ENCODE data around the gene PPP2R3C. TPM values are rescaled to one million over a fixed set of nuclear protein-coding genes. Genes with fewer than 3 reads are reported as not detected.
"Not testable (repeated sequence)": the region's sequence is repeated elsewhere in the genome, so short reads cannot be mapped to it uniquely, and the experiment has no call there.

PPP2R3C gene
- total RNA-seq, 1 donor from 2014 or later: 29.0 TPM

DNA sequence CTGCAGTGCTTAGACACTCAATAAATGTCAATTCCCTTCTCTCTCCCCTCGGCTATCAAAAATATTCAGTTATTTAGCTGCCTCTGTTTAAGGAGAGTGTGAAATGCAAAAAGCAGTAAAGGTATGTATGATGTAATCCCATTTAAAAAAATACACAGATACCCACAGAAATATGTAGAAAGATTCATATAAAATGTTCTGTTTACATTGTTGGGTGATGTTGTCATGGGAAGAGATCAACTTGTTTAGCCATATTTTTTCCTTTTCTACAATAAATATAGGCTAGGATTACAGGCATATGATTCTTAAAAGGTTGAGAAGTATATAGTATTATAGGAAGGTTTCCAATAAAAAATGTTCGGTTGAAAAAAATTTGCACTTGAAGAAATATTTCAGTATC is 7.8 kb downstream of the PPP2R3C start:
- H3K27me3 Mint-ChIP-seq: no peaks in the 10 kb centered on the region
- peaks cover 6% of the 10 kb centered on the region for H3K9me3 Mint-ChIP-seq
- H3K4me1 Mint-ChIP-seq (ENCODE audit: unreplicated experiment): peaks cover 4% of the 10 kb centered on the region
- H3K27ac Mint-ChIP-seq: peak overlapping the region; percentile 24
- peaks cover 47% of the 10 kb centered on the region for H3K36me3 Mint-ChIP-seq
- TF ChIP-seq, protein P1, sequence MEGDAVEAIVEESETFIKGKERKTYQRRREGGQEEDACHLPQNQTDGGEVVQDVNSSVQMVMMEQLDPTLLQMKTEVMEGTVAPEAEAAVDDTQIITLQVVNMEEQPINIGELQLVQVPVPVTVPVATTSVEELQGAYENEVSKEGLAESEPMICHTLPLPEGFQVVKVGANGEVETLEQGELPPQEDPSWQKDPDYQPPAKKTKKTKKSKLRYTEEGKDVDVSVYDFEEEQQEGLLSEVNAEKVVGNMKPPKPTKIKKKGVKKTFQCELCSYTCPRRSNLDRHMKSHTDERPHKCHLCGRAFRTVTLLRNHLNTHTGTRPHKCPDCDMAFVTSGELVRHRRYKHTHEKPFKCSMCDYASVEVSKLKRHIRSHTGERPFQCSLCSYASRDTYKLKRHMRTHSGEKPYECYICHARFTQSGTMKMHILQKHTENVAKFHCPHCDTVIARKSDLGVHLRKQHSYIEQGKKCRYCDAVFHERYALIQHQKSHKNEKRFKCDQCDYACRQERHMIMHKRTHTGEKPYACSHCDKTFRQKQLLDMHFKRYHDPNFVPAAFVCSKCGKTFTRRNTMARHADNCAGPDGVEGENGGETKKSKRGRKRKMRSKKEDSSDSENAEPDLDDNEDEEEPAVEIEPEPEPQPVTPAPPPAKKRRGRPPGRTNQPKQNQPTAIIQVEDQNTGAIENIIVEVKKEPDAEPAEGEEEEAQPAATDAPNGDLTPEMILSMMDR (conservative IDR thresholded peaks at IDR 0.05): no peak
- no peak for DNase-seq (ENCODE audit: extremely low spot score, unreplicated experiment)
- H3K4me3 Mint-ChIP-seq: no peak overlapping the region

DNA sequence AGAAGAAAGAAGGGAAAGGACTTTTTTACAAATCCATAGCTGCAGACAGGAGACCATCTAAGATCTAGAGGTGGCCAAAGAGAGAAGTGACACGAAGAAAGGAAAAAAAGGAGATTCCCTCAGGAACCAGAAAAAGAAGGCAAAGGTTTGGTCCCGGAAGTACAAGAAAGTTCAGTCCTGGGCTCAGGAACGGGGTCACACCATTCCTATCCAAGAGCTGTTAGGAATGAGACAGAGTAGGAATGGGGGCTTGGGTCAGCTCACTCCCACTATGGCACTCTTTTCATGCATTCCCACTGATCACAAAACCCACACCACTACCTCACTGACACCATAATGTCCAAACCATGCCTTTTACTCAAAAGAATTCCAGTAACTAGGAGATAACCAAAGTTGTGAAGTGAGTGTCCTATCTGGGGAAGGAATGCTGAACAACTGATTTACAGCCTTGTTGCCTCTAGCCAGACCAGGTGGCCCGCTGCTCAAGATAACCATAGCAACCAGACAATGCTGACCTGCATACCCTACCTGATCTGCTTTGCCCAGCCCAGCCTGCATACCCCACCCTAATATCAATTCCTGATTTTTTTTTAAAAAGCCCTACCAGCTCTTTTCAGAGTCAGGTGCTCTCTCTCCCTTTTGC is 8.4 kb downstream of the PPP2R3C start:
- peaks cover 4% of the 10 kb centered on the region for H3K4me1 Mint-ChIP-seq (ENCODE audit: unreplicated experiment)
- peaks cover 47% of the 10 kb centered on the region for H3K36me3 Mint-ChIP-seq
- no peak overlapping the region for H3K4me3 Mint-ChIP-seq
- TF ChIP-seq, protein P1 (conservative IDR thresholded peaks at IDR 0.05): no peak
- peaks cover 6% of the 10 kb centered on the region for H3K9me3 Mint-ChIP-seq
- H3K27ac Mint-ChIP-seq: peak overlapping the region; percentile 24
- no peak for DNase-seq (ENCODE audit: extremely low spot score, unreplicated experiment)
- H3K27me3 Mint-ChIP-seq: no peaks in the 10 kb centered on the region

DNA sequence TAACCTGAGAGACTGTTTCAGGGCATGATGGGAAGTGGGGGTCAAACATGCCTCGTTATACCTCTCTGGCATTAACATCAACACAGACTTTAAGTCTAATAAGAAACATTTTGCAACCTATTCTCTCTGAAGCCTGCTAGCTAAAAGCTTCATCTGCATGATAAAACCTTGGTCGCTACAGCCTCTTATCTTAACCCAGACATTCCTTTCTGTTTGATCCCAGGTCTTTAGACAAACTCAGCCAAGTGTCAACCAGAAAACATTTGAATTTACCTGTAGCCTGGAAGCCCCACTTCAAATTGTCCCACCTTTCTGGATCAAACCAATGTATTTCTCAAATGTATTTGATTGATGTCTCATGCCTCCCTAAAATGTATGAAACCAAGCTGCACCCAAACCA is 9.1 kb downstream of the PPP2R3C start:
- no peak for DNase-seq (ENCODE audit: extremely low spot score, unreplicated experiment)
- Mint-ChIP-seq H3K4me3 (no peak overlapping the region), H3K36me3 (peaks cover 42% of the 10 kb centered on the region), H3K27me3 (no peaks in the 10 kb centered on the region), H3K27ac (no peak overlapping the region), H3K4me1 (ENCODE audit: unreplicated experiment) (no peaks in the 10 kb centered on the region), H3K9me3 (peaks cover 6% of the 10 kb centered on the region)
- TF ChIP-seq, protein P1 (conservative IDR thresholded peaks at IDR 0.05): no peak

DNA sequence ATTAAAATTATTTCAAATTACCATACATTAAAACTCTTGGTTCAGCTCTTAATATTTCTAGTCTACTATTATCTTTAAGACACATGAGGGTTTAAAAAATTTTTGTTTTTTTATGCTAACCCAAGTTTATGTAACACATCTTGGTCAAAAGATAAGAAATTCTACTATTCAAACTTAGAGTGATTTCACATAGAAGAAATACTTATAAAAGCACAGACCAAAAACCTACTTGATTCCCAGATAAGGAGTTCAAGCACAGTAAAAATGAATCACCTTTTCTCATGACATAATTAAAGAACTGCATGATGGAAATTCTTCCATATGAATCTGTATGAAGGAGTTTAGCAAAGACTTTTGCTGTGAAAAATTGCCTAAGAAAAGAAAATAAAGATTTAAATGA is 13.9 kb downstream of the PPP2R3C start:
- H3K27ac Mint-ChIP-seq: no peak overlapping the region
- TF ChIP-seq, protein P1 (conservative IDR thresholded peaks at IDR 0.05): no peak
- H3K4me3 Mint-ChIP-seq: no peak overlapping the region
- DNase-seq (ENCODE audit: extremely low spot score, unreplicated experiment): no peak
- H3K36me3 Mint-ChIP-seq: peaks cover 34% of the 10 kb centered on the region
- H3K9me3 Mint-ChIP-seq: peaks cover 6% of the 10 kb centered on the region
- H3K4me1 Mint-ChIP-seq (ENCODE audit: unreplicated experiment): no peaks in the 10 kb centered on the region
- H3K27me3 Mint-ChIP-seq: no peaks in the 10 kb centered on the region

DNA sequence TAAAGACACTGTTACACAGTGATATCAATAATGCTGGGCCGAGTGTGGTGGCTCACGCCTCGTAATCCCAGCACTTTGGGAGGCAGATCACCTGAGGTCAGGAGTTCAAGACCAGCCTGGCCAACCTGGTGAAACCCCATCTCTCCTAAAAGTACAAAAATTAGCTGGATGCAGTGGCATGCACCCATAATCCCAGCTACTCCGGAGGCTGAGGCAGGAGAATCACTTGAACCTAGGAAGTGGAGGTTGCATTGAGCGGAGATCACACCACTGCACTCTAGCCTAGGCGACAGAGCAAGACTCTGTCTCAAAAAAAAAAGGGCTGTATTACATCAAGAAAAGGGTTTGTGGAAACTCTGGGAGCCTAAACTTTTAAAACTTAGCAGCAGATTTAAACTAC is 27.1 kb downstream of the PPP2R3C start:
- H3K9me3 Mint-ChIP-seq; H3K27ac Mint-ChIP-seq; DNase-seq (ENCODE audit: extremely low spot score, unreplicated experiment); H3K4me1 Mint-ChIP-seq (ENCODE audit: unreplicated experiment); H3K4me3 Mint-ChIP-seq; H3K27me3 Mint-ChIP-seq: not testable (repeated sequence)
- peaks cover 14% of the 10 kb centered on the region for H3K36me3 Mint-ChIP-seq

DNA sequence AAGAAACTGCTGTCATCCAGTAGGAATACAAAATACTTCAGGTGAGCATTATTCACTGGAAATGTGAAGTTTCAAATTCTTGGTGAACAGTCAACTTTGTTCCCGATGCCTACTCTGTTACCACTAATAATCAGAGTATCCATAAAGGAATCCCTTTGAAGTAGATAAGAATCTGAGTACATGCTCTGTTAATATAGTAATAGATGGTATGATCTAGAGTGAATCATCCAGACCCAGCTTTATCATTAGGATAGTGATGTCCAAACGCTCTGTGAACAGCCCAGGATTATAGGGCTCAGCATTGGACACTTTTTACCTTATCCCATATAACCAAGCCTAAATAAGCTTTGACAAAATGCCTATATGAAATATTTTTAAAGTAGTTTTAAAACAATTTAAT is 33.3 kb downstream of the PPP2R3C start:
- Mint-ChIP-seq H3K36me3 (peaks cover 20% of the 10 kb centered on the region), H3K4me3 (no peak overlapping the region), H3K9me3 (no peaks in the 10 kb centered on the region), H3K27me3 (no peaks in the 10 kb centered on the region), H3K4me1 (ENCODE audit: unreplicated experiment) (no peaks in the 10 kb centered on the region), H3K27ac (no peak overlapping the region)
- TF ChIP-seq, protein P1 (conservative IDR thresholded peaks at IDR 0.05): no peak
- no peak for DNase-seq (ENCODE audit: extremely low spot score, unreplicated experiment)

Data from type B pancreatic cell (in vitro differentiated cells).